ENCODE data around the gene DDIT3.
"Not testable (repeated sequence)": the region's sequence is repeated elsewhere in the genome, so short reads cannot be mapped to it uniquely, and the experiment has no call there.

- not testable (repeated sequence) for TF ChIP-seq CTCF (conservative IDR thresholded peaks at IDR 0.05; ENCODE audit: low read length); EZH2phosphoT487 (IDR thresholded peaks at IDR 0.05; ENCODE audit: borderline replicate concordance, low read depth, low read length)
Observed at GRCh38 chr12:57495051-57495701, 25.1 kb downstream of the DDIT3 start.
